NT2/D1 (cell line): ENCODE measurements around the gene CDK14.

Source experiments
- SUZ12 ChIP-seq: IDR thresholded peaks from 2 replicates; pipeline ENCODE4 v1.6.1; 2011; ENCODE audit not compliant: insufficient read length, insufficient read depth; ENCODE audit errors: extremely low read depth
- YY1 ChIP-seq: IDR thresholded peaks from 2 replicates; pipeline ENCODE4 v1.6.1; 2011; ENCODE audit not compliant: insufficient read length, insufficient read depth

GRCh38 chr7:90957883-90958282, 361.8 kb downstream of the CDK14 start:
- no peak for TF ChIP-seq YY1
- TF ChIP-seq SUZ12: no peak
